ENCODE results near the gene BMP8B. TPM values are rescaled to one million over a fixed set of nuclear protein-coding genes. Genes with fewer than 3 reads are reported as not detected.
"Not testable (repeated sequence)": the region's sequence is repeated elsewhere in the genome, so short reads cannot be mapped to it uniquely, and the experiment has no call there.

The BMP8B gene
- total RNA-seq, 1 experiment from 2014 or later = 0.51 TPM

- not testable (repeated sequence) for DNase-seq (ENCODE audit: low read depth)
Observed at GRCh38 chr1:39777896-39778295, 10.8 kb downstream of the BMP8B start.

GRCh38 chr1:39777306-39777705 is 11.4 kb downstream of the BMP8B start:
- DNase-seq (ENCODE audit: low read depth) = peak; percentile 29

GRCh38 chr1:39776886-39777285 is 11.8 kb downstream of the BMP8B start:
- no peak for DNase-seq (ENCODE audit: low read depth)

- DNase-seq (ENCODE audit: low read depth) = peak; percentile 25
Observed at GRCh38 chr1:39776400-39776713, 12.3 kb downstream of the BMP8B start.

GRCh38 chr1:39775676-39776399 is 12.8 kb downstream of the BMP8B start:
- not testable (repeated sequence) for DNase-seq (ENCODE audit: low read depth)

GRCh38 chr1:39775141-39775540 is 13.5 kb downstream of the BMP8B start:
- DNase-seq (ENCODE audit: low read depth) = not testable (repeated sequence)

- not testable (repeated sequence) for DNase-seq (ENCODE audit: low read depth)
Observed at GRCh38 chr1:39773369-39773979, 15.2 kb downstream of the BMP8B start.

DNA sequence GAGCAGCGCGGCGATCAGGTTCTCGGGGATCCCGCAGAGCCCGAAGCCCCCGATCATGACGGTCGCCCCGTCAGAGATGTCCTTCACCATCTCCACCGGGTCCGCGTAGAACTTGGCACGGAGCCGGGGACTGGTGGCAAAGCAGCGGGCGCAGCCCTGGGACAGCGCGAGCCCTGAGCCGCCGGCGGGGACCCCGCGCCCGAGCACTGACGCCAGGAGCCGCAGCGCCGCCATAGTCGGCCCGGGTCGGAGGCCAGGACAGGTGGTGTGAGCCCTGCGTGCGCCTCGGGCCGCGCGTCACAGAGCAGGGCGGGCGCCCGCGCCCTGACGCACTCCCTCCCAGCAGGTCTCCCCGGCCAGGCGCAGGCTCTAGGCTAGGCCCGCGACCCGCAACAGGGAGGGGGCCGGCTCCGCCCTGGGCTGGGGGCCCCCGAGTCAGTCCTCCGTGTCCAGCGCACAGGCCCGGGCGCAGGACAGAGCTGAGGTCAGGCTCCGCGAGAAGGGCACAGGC is 17.6 kb downstream of the BMP8B start, which contains the start of gene OXCT2:
TSS of gene OXCT2 (minus strand) at position 327 of the 511 bp plus-strand sequence. CDS start at position 234, 93 bp downstream.
- DNase-seq (ENCODE audit: low read depth) = not testable (repeated sequence)

DNA sequence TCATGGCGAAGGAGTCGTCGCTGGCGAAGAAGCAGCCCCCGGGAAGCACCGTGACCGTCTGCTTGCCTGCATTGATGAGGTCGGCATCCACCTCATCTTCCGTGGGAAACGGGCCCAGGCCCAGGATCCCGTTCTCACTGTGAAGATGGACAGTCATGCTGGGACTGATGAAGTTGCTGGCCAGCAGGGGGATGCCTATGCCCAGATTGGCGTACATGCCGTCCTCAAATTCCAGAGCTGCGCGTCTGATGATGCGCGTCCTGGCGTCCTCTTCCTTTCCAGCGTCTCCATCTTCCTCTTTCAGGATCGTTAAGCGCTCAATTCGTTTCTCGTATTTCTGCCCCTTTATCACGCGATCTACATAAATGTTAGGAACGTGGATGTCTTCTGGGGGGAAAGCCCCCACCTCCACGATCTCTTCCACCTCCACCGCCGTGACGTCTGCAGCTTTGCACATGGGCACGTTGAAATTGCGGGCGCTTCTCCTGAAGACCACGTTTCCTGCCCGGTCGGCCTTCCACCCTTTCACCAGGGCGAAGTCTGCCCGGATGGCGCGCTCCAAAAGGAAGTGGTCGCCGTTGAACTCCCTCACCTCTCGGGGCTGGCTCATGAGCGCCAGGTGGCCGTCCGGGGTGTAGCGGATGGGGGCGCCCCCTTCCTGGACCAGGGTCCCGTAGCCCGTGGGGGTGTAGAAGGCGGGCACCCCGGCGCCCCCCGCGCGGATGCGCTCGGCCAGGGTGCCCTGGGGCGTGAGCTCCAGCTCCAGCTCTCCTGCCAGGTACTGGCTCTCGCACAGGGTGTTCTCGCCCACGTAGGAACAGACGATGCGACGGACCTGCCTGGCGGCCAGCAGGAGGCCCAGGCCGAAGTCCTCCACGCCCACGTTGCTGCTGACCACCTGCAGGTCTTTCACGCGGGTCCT is 18.3 kb downstream of the BMP8B start:
- not testable (repeated sequence) for DNase-seq (ENCODE audit: low read depth)

- DNase-seq (ENCODE audit: low read depth) = not testable (repeated sequence)
Observed at GRCh38 chr1:39769502-39769901, 19.2 kb downstream of the BMP8B start.

DNA sequence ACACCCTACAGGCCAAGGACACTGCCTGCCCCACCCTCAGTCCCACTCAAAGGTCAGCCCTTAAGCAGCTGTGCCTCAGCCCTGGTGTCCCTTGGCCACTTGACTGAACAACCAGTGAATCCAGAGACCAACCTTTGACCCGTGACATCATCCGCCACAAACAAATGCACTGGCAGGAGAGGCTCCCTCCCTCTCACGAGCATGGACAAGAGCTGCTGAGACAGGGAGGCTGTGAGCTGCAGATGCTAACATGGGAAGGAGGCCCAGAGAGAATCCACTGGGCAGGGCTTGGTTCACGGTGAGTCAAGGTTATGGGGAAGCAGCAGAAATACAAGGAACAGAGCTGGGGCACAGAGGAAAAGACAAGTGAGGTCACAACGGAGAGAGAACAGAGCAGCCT is 22.2 kb downstream of the BMP8B start:
- not testable (repeated sequence) for DNase-seq (ENCODE audit: low read depth)

GRCh38 chr1:39764512-39764911 is 24.2 kb downstream of the BMP8B start:
- not testable (repeated sequence) for DNase-seq (ENCODE audit: low read depth)

DNA sequence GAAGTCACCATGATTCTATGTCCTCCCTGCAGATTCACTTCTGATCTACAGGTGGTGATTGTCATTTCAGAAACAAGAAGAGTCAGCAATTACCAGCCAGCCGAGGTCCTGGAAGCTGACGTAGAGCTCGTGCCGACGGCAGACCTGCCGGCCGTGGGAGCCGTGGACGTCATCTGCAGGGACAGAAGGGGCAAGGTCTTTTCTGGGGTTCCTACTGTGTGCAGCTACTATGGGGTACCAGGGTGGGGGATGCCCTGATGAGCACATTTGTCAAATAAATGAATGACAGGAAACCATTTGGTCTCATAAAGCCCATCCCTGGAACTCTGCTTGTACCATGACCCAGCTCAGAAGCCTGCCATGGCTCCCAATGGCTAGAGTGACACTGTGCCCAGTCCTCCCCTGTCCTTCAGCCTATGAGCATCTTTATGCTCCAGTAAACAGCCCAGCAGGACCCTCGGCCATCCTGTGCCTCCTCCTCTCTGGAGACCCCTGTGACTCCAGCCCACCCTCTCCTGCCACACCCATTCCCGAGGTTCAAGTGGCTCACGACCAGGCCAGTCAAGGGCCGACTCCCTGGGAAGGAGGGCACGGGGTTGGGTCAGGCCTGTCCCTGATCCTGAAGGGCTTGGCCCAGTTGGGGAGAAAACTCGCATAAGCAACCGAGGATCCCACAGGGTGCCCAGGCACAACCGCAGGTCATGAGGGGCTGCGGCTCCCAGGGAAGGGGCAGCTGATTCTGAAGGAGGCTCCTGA is 24.9 kb downstream of the BMP8B start:
- not testable (repeated sequence) for DNase-seq (ENCODE audit: low read depth)

GRCh38 chr1:39762550-39763540 is 25.8 kb downstream of the BMP8B start:
- DNase-seq (ENCODE audit: low read depth) = no peak

- DNase-seq (ENCODE audit: low read depth) = no peak
Observed at GRCh38 chr1:39761557-39762260, 27.0 kb downstream of the BMP8B start.

DNA sequence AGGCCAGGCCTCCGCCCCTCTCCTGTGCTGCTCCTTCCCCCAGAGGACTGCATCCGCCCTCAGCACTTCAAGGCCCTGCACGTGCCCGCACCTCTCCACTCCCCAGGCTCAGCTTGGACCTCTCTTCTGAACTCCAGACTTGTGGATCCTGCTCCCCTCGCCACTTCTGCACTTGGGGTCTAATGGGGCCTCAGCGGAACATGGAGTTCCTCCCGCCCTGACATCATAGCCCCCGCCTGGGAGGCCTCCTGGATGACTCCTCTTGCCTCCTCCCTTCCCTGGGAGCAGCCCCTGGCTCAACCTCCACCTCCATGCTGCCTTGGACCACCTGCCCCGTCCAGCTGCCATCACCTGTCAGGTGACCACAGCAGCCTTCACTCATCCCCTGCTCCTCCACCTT is 27.6 kb downstream of the BMP8B start:
- DNase-seq (ENCODE audit: low read depth) = no peak

DNA sequence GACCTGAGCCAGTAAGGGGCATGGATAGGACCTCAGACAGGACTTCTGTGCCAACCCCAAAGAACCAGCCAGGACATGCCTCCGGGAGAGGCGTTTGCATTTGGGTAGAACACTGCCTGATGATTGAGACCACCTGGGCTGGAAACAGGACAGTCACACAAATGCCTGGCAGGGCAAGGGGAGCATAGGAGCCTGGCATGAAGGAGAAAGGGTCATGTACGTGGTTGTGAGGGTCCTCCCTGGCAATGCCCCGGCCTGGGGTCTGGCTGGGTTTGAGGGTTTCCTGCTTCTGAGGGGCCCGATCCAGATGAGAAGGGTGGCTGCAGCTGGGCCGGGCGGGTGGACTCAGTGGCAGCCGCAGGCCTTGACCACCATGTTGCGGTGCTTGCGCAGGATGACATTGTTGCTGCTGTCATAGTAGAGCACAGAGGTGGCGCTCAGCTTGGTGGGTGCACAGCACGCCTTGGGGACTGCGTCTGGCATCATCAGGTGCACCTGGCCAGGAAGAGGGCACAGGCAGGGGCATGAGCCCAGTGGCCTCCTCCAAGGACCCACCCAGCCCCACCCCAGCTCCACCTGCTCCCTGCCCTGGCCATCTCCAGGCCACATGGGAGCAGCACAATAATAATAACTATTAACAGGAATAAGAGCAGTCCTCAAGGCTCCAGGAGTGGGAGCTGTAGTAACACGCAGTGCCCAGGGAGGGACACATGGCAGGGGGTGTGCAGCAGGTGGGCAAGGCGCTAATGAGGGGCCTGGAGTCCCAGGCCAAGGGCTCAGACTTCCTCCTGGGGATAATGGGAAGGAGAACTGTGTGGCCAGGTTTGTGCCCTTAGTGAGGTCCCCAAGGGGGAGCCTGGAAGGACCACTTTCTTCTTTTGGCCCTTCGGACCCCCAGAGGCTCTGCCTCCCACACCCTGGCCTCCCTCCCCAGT is 28.3 kb downstream of the BMP8B start:
- no peak for DNase-seq (ENCODE audit: low read depth)

DNA sequence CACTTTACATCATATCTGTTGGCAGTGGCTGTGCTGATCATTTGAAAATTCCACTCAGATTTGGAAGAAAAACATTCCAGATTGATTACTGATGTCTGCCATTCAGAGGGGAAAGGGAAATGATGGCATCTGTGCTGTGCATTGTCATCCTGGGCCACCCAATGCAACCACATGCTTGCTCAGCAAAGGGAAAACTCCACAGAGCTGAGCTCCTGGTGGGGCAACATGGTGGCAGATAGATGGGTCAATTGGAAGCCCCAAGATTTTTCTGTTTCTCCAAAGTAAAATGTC is 29.3 kb downstream of the BMP8B start:
- no peak for DNase-seq (ENCODE audit: low read depth)
